ENCODE measurements around the gene USP36. TPM values are rescaled to one million over a fixed set of nuclear protein-coding genes. Genes with fewer than 3 reads are reported as not detected.
"Not testable (repeated sequence)": the region's sequence is repeated elsewhere in the genome, so short reads cannot be mapped to it uniquely, and the experiment has no call there.

USP36 gene
- total RNA-seq, 1 experiment from 2014 or later: 96.8 TPM

GRCh38 chr17:78875363-78876093 is 34.9 kb upstream of the USP36 start:
- peak; percentile 79 for DNase-seq (ENCODE audit: low read depth, low spot score)
- in situ Hi-C loops (cut with HindIII; ENCODE audit: low pct_unique_long_range_greater_than_20kb, low sequenced_read_pairs): no loop called here

GRCh38 chr17:78873519-78874340 is 33.1 kb upstream of the USP36 start:
- DNase-seq (ENCODE audit: low read depth, low spot score): peak; percentile 100
- in situ Hi-C loops (cut with HindIII; ENCODE audit: low pct_unique_long_range_greater_than_20kb, low sequenced_read_pairs): no loop called here

GRCh38 chr17:78872486-78872885 is 31.9 kb upstream of the USP36 start:
- in situ Hi-C loops (cut with HindIII; ENCODE audit: low pct_unique_long_range_greater_than_20kb, low sequenced_read_pairs): no loop called here
- peak; percentile 83 for DNase-seq (ENCODE audit: low read depth, low spot score)

GRCh38 chr17:78870621-78871020 is 30.0 kb upstream of the USP36 start:
- in situ Hi-C loops (cut with HindIII; ENCODE audit: low pct_unique_long_range_greater_than_20kb, low sequenced_read_pairs): no loop called here
- DNase-seq (ENCODE audit: low read depth, low spot score): no peak

- in situ Hi-C loops (cut with HindIII; ENCODE audit: low pct_unique_long_range_greater_than_20kb, low sequenced_read_pairs): no loop called here
- DNase-seq (ENCODE audit: low read depth, low spot score): no peak
Observed at GRCh38 chr17:78868391-78868790, 27.8 kb upstream of the USP36 start.

- in situ Hi-C loops (cut with HindIII; ENCODE audit: low pct_unique_long_range_greater_than_20kb, low sequenced_read_pairs): not testable (repeated sequence)
- DNase-seq (ENCODE audit: low read depth, low spot score): peak; percentile 82
Observed at GRCh38 chr17:78867046-78867445, 26.4 kb upstream of the USP36 start.

- peak; percentile 97 for DNase-seq (ENCODE audit: low read depth, low spot score)
- in situ Hi-C loops (cut with HindIII; ENCODE audit: low pct_unique_long_range_greater_than_20kb, low sequenced_read_pairs): no loop called here
Observed at GRCh38 chr17:78865682-78866390, 25.2 kb upstream of the USP36 start.

GRCh38 chr17:78864117-78864516 is 23.5 kb upstream of the USP36 start:
- no peak for DNase-seq (ENCODE audit: low read depth, low spot score)
- in situ Hi-C loops (cut with HindIII; ENCODE audit: low pct_unique_long_range_greater_than_20kb, low sequenced_read_pairs): no loop called here

GRCh38 chr17:78862073-78863023 is 21.7 kb upstream of the USP36 start:
- peak; percentile 98 for DNase-seq (ENCODE audit: low read depth, low spot score)
- in situ Hi-C loops (cut with HindIII; ENCODE audit: low pct_unique_long_range_greater_than_20kb, low sequenced_read_pairs): no loop called here

- in situ Hi-C loops (cut with HindIII; ENCODE audit: low pct_unique_long_range_greater_than_20kb, low sequenced_read_pairs): no loop called here
- DNase-seq (ENCODE audit: low read depth, low spot score): no peak
Observed at GRCh38 chr17:78861229-78861628, 20.6 kb upstream of the USP36 start.

GRCh38 chr17:78859051-78859450 is 18.4 kb upstream of the USP36 start:
- in situ Hi-C loops (cut with HindIII; ENCODE audit: low pct_unique_long_range_greater_than_20kb, low sequenced_read_pairs): no loop called here

GRCh38 chr17:78857266-78857665 is 16.7 kb upstream of the USP36 start:
- DNase-seq (ENCODE audit: low read depth, low spot score): no peak
- in situ Hi-C loops (cut with HindIII; ENCODE audit: low pct_unique_long_range_greater_than_20kb, low sequenced_read_pairs): no loop called here

More at GRCh38 chr17:78859051-78859450, 18.4 kb upstream of the USP36 start:
- DNase-seq (ENCODE audit: low read depth, low spot score): no peak

GRCh38 chr17:78855561-78856165 is 15.0 kb upstream of the USP36 start:
- no peak for DNase-seq (ENCODE audit: low read depth, low spot score)
- in situ Hi-C loops (cut with HindIII; ENCODE audit: low pct_unique_long_range_greater_than_20kb, low sequenced_read_pairs): no loop called here

- no peak for DNase-seq (ENCODE audit: low read depth, low spot score)
- in situ Hi-C loops (cut with HindIII; ENCODE audit: low pct_unique_long_range_greater_than_20kb, low sequenced_read_pairs): no loop called here
Observed at GRCh38 chr17:78854508-78854907, 13.9 kb upstream of the USP36 start.

- in situ Hi-C loops (cut with HindIII; ENCODE audit: low pct_unique_long_range_greater_than_20kb, low sequenced_read_pairs): no loop called here
Observed at GRCh38 chr17:78853926-78854394, 13.3 kb upstream of the USP36 start.

GRCh38 chr17:78852709-78853121 is 12.1 kb upstream of the USP36 start:
- DNase-seq (ENCODE audit: low read depth, low spot score): peak; percentile 100
- in situ Hi-C loops (cut with HindIII; ENCODE audit: low pct_unique_long_range_greater_than_20kb, low sequenced_read_pairs): no loop called here

More at GRCh38 chr17:78853926-78854394, 13.3 kb upstream of the USP36 start:
- DNase-seq (ENCODE audit: low read depth, low spot score): no peak

GRCh38 chr17:78849026-78849425 is 8.4 kb upstream of the USP36 start:
- DNase-seq (ENCODE audit: low read depth, low spot score): no peak
- in situ Hi-C loops (cut with HindIII; ENCODE audit: low pct_unique_long_range_greater_than_20kb, low sequenced_read_pairs): loop anchor here (25.0 kb wide), 2 partner anchors 113 to 362 kb away; no protein-coding TSS in a partner anchor

All from SK-MEL-5 (cell line).